PC-9 (cell line): Measurements from ENCODE around the gene MGLL. TPM values are rescaled to one million over a fixed set of nuclear protein-coding genes. Genes with fewer than 3 reads are reported as not detected.

Source experiments
- BruUV-seq: library from RNA; stranded (reverse); fragments of 400-500 nt; replicated peaks from 2 replicates; lab custom pipeline; 2021; lab: Mats Ljungman, UMichigan
- CTCF ChIA-PET: fragments of 300-600 bp; sonication (Branson Sonifier 250); formaldehyde crosslinking; loops from one replicate; lab custom pipeline; 2022; ENCODE audit warnings: antibody characterized with exemption; lab: Charles Lee
- POLR2A ChIA-PET: fragments of 300-600 bp; sonication (Branson Sonifier 250); formaldehyde crosslinking; loops from one replicate; lab custom pipeline; 2022; ENCODE audit warnings: antibody characterized with exemption; ENCODE audit not compliant: unreplicated experiment; lab: Charles Lee
- DNase-seq, 2 experiments: peaks; one replicate each; pipeline versions ENCODE4 v3.0.0 to v3.0.0-alpha.2; 2015 to 2022; ENCODE audit warnings: mixed read lengths in 1 of 2
- H2AFZ ChIP-seq: fragments of 200-600 bp; sonication (generic); 2 replicates; pipeline ENCODE4 v1.8.1; 2017; ENCODE audit warnings: antibody characterized with exemption
- H3F3A ChIP-seq: fragments of 200-600 bp; sonication (generic); 2 replicates; pipeline ENCODE4 v1.8.1; 2017; ENCODE audit warnings: antibody characterized with exemption, mild to moderate bottlenecking, low read depth; ENCODE audit not compliant: insufficient read depth
- H3K27ac ChIP-seq: fragments of 200-600 bp; sonication (generic); 2 replicates; pipeline ENCODE4 v1.6.1; 2016; ENCODE audit warnings: mixed run types
- H3K27me3 ChIP-seq: fragments of 200-600 bp; sonication (generic); 2 replicates; pipeline ENCODE4 v1.6.1; 2016; ENCODE audit warnings: low read depth, mixed run types; ENCODE audit not compliant: insufficient read depth
- H3K36me3 ChIP-seq: fragments of 200-600 bp; sonication (generic); 2 replicates; pipeline ENCODE4 v1.6.1; 2016; ENCODE audit warnings: low read depth, mixed run types
- H3K4me1 ChIP-seq: fragments of 200-600 bp; sonication (generic); replicated peaks from 2 replicates; pipeline ENCODE4 v1.6.1; 2016; ENCODE audit warnings: mixed run types; ENCODE audit not compliant: insufficient read depth
- H3K4me2 ChIP-seq: fragments of 200-600 bp; sonication (generic); 2 replicates; pipeline ENCODE4 v1.6.1; 2017; ENCODE audit warnings: mixed run types
- H3K4me3 ChIP-seq: fragments of 200-600 bp; sonication (generic); 2 replicates; pipeline ENCODE4 v1.6.1; 2016; ENCODE audit warnings: mixed run types
- H3K79me2 ChIP-seq: fragments of 200-600 bp; sonication (generic); 2 replicates; pipeline ENCODE4 v1.6.1; 2017; ENCODE audit warnings: low read depth, mixed run types
- H3K9me2 ChIP-seq: fragments of 200-600 bp; sonication (generic); 2 replicates; pipeline ENCODE4 v1.8.1; 2017; ENCODE audit warnings: mild to moderate bottlenecking; ENCODE audit not compliant: insufficient read depth
- H3K9me3 ChIP-seq: fragments of 200-600 bp; sonication (generic); 2 replicates; pipeline ENCODE4 v1.8.1; 2016; ENCODE audit warnings: low read depth; ENCODE audit not compliant: insufficient read depth
- H4K20me1 ChIP-seq: fragments of 200-600 bp; sonication (generic); 2 replicates; pipeline ENCODE4 v1.8.1; 2017; ENCODE audit not compliant: insufficient read depth
- CTCF ChIP-seq: fragments of 200-600 bp; sonication (generic); conservative IDR thresholded peaks from 2 replicates; pipeline ENCODE4 v1.6.1; 2017; ENCODE audit warnings: mixed run types, antibody characterized with exemption, mild to moderate bottlenecking, moderate library complexity
- EZH2 ChIP-seq: fragments of 200-600 bp; sonication (generic); IDR thresholded peaks from 2 replicates; pipeline ENCODE4 v1.8.0; 2017; ENCODE audit warnings: antibody characterized with exemption, low read depth
- intact Hi-C: fragments of 100-400 bp; cut with micrococcal nuclease; formaldehyde crosslinking; loops from one replicate; pipeline ENCODE4 v1.10.0; 2022; ENCODE audit not compliant: unreplicated experiment
- total RNA-seq: library from RNA; stranded (reverse); gene quantifications from 2 replicates; pipeline ENCODE4 v1.2.3, GENCODE V29; 2021

Gene MGLL
- total RNA-seq, 1 experiment from 2014 or later = 30.7 TPM

- Histone ChIP-seq H4K20me1 (no peaks in the 10 kb centered on the region), H3K27me3 (no peaks in the 10 kb centered on the region), H3K4me2 (no peak overlapping the region), H3K9me3 (no peaks in the 10 kb centered on the region), H3K4me1 (peaks cover 7% of the 10 kb centered on the region; the same call in 1 of the 2 replicates), H2AFZ (no peak overlapping the region), H3K79me2 (no peaks in the 10 kb centered on the region), H3K4me3 (no peak overlapping the region), H3K36me3 (no peaks in the 10 kb centered on the region), H3K27ac (no peak overlapping the region), H3K9me2 (no peaks in the 10 kb centered on the region), H3F3A (no peaks in the 10 kb centered on the region)
- CTCF ChIA-PET = no interaction called here
- TF ChIP-seq CTCF = no peak
- TF ChIP-seq EZH2 = no peak
- no TSS peak for BruUV-seq
- DNase-seq = no peak
- POLR2A ChIA-PET = no interaction called here
- intact Hi-C loops = loop anchor here (5.0 to 10.0 kb wide), 2 partner anchors 73 to 1380 kb away; no protein-coding TSS in a partner anchor
These were observed 147.5 kb downstream of the MGLL start for GRCh38 chr3:127674790-127675189.

- Histone ChIP-seq H3F3A (no peaks in the 10 kb centered on the region), H2AFZ (no peak overlapping the region), H4K20me1 (no peaks in the 10 kb centered on the region), H3K79me2 (no peaks in the 10 kb centered on the region), H3K27me3 (no peaks in the 10 kb centered on the region), H3K4me3 (no peak overlapping the region), H3K27ac (no peak overlapping the region), H3K9me3 (no peaks in the 10 kb centered on the region), H3K4me2 (peak overlapping the region; percentile 75; the same call in 1 of the 2 replicates), H3K4me1 (peaks cover 7% of the 10 kb centered on the region; the same call in 1 of the 2 replicates), H3K9me2 (no peaks in the 10 kb centered on the region), H3K36me3 (no peaks in the 10 kb centered on the region)
- no peak for TF ChIP-seq EZH2
- CTCF ChIA-PET = no interaction called here
- POLR2A ChIA-PET = interaction anchor here (0.6 kb wide), 1 partner anchor 73 kb away, joined by 4 read pairs; no protein-coding TSS in a partner anchor
- intact Hi-C loops = loop anchor here (5.0 to 10.0 kb wide), 2 partner anchors 73 to 1381 kb away; no protein-coding TSS in a partner anchor
- DNase-seq = no peak
- no TSS peak for BruUV-seq
These were observed 148.1 kb downstream of the MGLL start for GRCh38 chr3:127674101-127674721.

GRCh38 chr3:127673191-127674100 is 148.9 kb downstream of the MGLL start:
- ChIA-PET POLR2A (interaction anchor here (0.6 kb wide), 1 partner anchor 73 kb away, joined by 4 read pairs; no protein-coding TSS in a partner anchor), CTCF (no interaction called here)
- no peaks in the 10 kb centered on the region for H3K36me3 ChIP-seq
- peak overlapping the region; percentile 81 for H3K4me3 ChIP-seq
- no peak overlapping the region for H3K27ac ChIP-seq
- no peaks in the 10 kb centered on the region for H3K9me3 ChIP-seq
- TF ChIP-seq CTCF (no peak), EZH2 (no peak)
- no peaks in the 10 kb centered on the region for H3K27me3 ChIP-seq
- H3K9me2 ChIP-seq = no peaks in the 10 kb centered on the region
- H3K79me2 ChIP-seq = no peaks in the 10 kb centered on the region
- TSS peak; percentile 46 for BruUV-seq
- peak overlapping the region; percentile 95 for H2AFZ ChIP-seq
- peak overlapping the region; percentile 75 for H3K4me2 ChIP-seq
- peaks cover 7% of the 10 kb centered on the region; the same call in 1 of the 2 replicates for H3K4me1 ChIP-seq
- H3F3A ChIP-seq = no peaks in the 10 kb centered on the region
- intact Hi-C loops = loop anchor here (2.0 to 10.0 kb wide), 4 partner anchors 17 to 1381 kb away; partner anchors contain the start of gene TPRA1
- peak in 1 of 2 experiments; percentile 58 for DNase-seq
- H4K20me1 ChIP-seq = no peaks in the 10 kb centered on the region
